IMR-90 (cell line): Measurements from ENCODE around the gene SLC29A3. TPM values are rescaled to one million over a fixed set of nuclear protein-coding genes. Genes with fewer than 3 reads are reported as not detected.

Source experiments
- CEBPB ChIP-seq: IDR thresholded peaks from 2 replicates; pipeline ENCODE4 v1.6.1; 2012; ENCODE audit warnings: low read depth, low read length, improper control_type of control experiment
- NFE2L2 ChIP-seq: fragments of 150-350 bp; IDR thresholded peaks from 2 replicates; pipeline ENCODE4 v1.6.1; 2016; ENCODE audit warnings: low read depth, mild to moderate bottlenecking, low read length
- RFX5 ChIP-seq: IDR thresholded peaks from 2 replicates; pipeline ENCODE4 v1.8.0; 2012; ENCODE audit warnings: low read depth, mild to moderate bottlenecking, low read length, moderate library complexity
- USF2 ChIP-seq: fragments of 150-350 bp; IDR thresholded peaks from 2 replicates; pipeline ENCODE4 v1.6.1; 2017; ENCODE audit warnings: mild to moderate bottlenecking, antibody characterized with exemption, low read length, low read depth
- polyA plus RNA-seq, 3 experiments: library from polyadenylated mRNA; depleted of rRNA; stranded (reverse); fragments of >200 nt; gene quantifications; 2 replicates each; pipeline ENCODE4 v1.2.3, GENCODE V29; 2012; ENCODE audit warnings: low replicate concordance in 1 of 3
- total RNA-seq: library from RNA; depleted of rRNA; stranded (reverse); fragments of >200 nt; gene quantifications from 2 replicates; pipeline ENCODE4 v1.2.3, GENCODE V29; 2012

Gene SLC29A3
- total and polyA plus RNA-seq, 2 of the 4 experiments (the other 2 are of a cell fraction) = 0.72 to 3.0 TPM

- no peak for TF ChIP-seq RFX5
- no peak for TF ChIP-seq CEBPB
- no peak for TF ChIP-seq NFE2L2
- TF ChIP-seq USF2 = no peak
Observed at GRCh38 chr10:71319042-71319799, at the start of gene SLC29A3 (continued).
